Mononuclear cell (primary cell): ENCODE data around the gene NRDE2. TPM values are rescaled to one million over a fixed set of nuclear protein-coding genes. Genes with fewer than 3 reads are reported as not detected.
"Not testable (repeated sequence)": the region's sequence is repeated elsewhere in the genome, so short reads cannot be mapped to it uniquely, and the experiment has no call there.

Experiments used
- H3K27me3 ChIP-seq: 2 replicates; pipeline ENCODE4 v1.6.0; 2011; ENCODE audit warnings: low read length, control low read depth; ENCODE audit not compliant: insufficient read depth
- H3K4me1 ChIP-seq: 2 replicates; pipeline ENCODE4 v1.5.1; 2011; ENCODE audit warnings: mild to moderate bottlenecking, low read length, control low read depth; ENCODE audit not compliant: insufficient read depth
- H3K4me3 ChIP-seq: 2 replicates; pipeline ENCODE4 v1.5.1; 2011; ENCODE audit warnings: mild to moderate bottlenecking, low read length, moderate library complexity
- H3K9me3 ChIP-seq: 2 replicates; pipeline ENCODE4 v1.5.1; 2011; ENCODE audit warnings: low read depth, mild to moderate bottlenecking, control low read depth, low read length
- total RNA-seq: library from RNA; depleted of rRNA; stranded (reverse); fragments of >200 nt; gene quantifications from one replicate; pipeline ENCODE4 v1.2.3, GENCODE V29; 2012

The NRDE2 gene
- total RNA-seq, 1 donor: 15.0 TPM

DNA sequence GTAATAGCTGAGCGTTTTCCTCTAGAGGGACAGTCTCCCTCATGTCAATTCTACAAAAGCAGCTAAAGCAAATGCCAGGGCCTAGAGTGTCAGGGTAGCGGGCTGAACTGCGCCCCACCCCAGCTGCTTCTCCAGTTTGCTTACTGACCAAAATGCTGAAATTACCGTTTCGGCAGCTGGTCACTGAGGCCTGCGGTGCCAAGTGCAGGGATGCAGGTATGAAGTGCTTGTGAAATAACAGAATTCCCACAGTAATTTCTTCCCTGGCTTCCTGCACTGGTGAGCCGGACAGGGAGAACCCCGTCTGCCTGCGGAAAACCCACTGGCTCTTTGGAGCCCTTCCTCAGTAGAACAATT is 56.3 kb downstream of the NRDE2 start:
- Histone ChIP-seq H3K4me3 (no peak overlapping the region), H3K4me1 (no peaks in the 10 kb centered on the region), H3K27me3 (no peaks in the 10 kb centered on the region), H3K9me3 (no peaks in the 10 kb centered on the region)

DNA sequence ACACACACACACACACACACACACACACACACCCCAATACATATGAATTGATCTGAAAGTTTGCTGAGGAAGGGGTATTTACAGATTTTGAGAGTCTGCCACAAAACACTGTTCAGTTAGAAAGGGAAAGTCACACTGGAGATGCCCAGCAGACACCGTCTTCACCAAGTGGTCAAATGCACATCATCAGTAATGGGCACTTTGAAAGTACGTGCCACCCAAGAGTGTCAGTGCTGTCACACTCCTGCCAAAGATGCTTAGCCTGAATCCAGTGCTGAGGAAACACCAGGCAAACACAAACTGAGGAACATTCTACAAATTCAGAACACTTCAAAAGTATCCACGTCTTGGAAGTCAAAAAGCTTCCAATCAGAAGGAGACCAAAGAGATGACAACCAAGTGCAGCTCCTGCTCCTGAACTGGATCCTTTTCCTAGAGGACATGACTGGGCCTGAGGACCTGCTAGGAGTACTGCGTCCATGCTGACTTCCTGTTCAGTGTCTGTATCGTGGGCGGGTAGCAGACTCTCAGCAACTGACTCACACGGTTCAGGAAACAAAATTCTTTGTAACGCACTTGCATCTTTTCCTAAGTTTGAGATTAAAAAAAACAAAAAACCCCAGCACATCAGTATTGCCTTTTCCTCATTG is 56.8 kb downstream of the NRDE2 start:
- H3K9me3 ChIP-seq: no peaks in the 10 kb centered on the region
- H3K4me1 ChIP-seq: no peaks in the 10 kb centered on the region
- no peak overlapping the region for H3K4me3 ChIP-seq
- H3K27me3 ChIP-seq: no peaks in the 10 kb centered on the region

DNA sequence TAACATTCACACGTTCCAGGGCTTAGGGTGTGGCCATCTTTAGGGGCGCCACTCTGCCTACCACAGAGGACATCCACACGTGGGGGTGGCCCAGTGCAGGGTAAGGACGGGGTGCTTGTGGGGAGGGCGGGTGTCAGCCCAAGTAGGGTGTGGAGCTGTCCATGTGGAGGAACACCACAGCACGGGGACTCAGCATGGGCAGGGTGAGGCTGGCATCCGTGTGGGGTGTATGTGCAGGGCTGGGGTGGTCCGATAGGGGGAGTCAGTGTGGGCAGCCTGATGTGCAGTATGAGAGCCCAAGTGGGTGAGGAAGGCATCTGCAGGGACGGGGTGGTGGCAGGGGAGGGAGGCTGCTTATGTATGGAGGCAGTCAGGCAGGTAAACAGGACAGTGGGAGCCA is 57.7 kb downstream of the NRDE2 start:
- Histone ChIP-seq H3K9me3 (no peaks in the 10 kb centered on the region), H3K27me3 (no peaks in the 10 kb centered on the region), H3K4me3 (no peak overlapping the region), H3K4me1 (no peaks in the 10 kb centered on the region)

DNA sequence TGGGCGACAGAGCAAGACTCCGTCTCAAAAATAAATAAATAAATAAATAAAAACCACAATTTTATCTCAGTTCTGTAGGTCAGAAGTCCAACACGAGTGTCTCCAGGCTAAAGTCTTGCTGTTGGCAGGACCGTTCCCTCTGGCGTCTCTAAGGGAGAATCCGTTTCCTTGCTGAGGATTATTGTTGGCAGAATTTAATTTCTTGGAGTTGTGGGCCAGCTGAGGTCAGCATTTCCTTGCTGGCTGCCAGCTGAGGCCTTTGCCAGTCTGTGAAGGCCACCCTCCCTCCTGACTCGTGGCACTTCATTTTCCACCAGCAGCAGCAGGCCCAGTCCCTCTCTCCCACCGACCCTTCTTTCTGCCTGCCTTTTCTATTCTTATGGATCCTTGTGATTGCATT is 58.2 kb downstream of the NRDE2 start:
- H3K27me3 ChIP-seq: no peaks in the 10 kb centered on the region

DNA sequence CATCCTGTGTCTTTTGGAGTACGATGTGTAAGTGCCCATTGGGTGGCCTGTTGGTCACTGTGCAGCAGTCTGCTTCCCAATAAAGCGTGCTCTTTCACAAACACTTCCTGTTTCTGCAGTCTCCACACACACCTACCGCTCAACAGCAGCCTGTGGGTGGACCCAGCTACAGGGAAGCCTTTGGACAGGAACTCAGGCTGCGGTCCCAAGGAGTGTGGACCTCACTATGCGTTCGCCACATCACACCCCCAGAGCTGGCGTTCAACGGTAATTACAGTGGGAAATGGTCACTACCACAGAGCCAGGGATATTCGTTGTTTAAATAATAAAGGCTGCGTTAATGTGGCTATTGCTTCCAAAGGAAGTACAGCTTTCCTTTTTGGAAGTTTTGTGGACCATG is 59.2 kb downstream of the NRDE2 start:
- Histone ChIP-seq H3K4me3 (no peak overlapping the region), H3K27me3 (no peaks in the 10 kb centered on the region), H3K9me3 (no peaks in the 10 kb centered on the region), H3K4me1 (no peaks in the 10 kb centered on the region)

More for the DNA sequence above, 58.2 kb downstream of the NRDE2 start:
- Histone ChIP-seq H3K4me1 (no peaks in the 10 kb centered on the region), H3K4me3 (no peak overlapping the region), H3K9me3 (no peaks in the 10 kb centered on the region)

DNA sequence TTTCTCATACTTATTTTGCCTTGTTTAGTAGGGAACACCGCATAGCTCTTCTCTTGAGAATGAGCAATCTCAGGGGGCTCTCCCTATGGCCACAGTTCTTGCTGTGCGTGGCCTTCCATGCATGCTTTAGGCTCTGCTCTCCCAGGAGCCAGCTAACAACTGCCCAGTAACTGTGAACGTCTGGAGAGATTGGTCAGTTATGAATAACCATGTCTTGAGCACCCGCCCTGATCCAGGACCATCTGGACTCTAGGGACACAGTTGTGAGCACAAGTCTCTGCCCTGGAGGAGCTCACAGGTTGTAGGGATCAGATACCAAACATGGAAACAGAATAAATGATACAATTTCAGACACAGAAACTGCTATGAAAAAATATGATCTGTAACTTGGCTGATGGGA is 63.3 kb downstream of the NRDE2 start:
- Histone ChIP-seq H3K4me3 (no peak overlapping the region), H3K27me3 (no peaks in the 10 kb centered on the region), H3K4me1 (no peaks in the 10 kb centered on the region), H3K9me3 (no peaks in the 10 kb centered on the region)

DNA sequence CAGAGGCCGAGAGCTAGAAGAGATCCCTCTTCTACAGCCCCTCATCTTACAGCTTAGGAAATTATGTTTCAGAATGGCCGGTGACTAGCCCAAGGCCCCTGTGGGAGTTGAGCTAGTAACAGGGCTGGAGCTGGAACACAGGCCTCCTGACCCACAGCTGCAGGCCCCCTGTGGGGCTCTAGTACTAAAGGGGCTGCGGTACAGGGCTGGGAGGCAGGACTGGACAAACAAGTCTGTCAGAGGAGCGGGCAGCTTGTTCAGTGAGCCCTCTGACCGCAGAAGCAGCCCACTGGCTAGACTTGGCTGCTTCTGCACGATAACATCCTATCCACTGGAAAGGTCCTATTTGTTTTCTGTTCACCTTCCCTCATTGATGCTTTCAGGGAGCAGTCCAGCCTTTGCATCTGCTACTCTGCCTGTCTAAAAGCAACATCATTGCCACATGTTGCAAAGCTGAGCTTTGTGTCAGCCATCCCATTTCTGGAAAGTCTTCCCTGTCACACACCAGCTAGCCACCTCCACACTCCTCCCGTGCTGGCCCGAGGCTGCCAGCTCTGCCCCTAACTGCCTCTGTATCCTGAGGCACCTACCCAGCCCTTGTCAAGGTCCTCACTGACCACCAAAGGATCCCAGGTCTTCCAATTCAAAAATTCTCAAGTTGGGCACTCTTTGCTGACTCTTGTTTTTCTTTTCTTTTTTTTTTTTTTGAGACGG is 65.1 kb downstream of the NRDE2 start:
- Histone ChIP-seq H3K4me3 (no peak overlapping the region), H3K9me3 (no peaks in the 10 kb centered on the region), H3K27me3 (no peaks in the 10 kb centered on the region), H3K4me1 (no peaks in the 10 kb centered on the region)

DNA sequence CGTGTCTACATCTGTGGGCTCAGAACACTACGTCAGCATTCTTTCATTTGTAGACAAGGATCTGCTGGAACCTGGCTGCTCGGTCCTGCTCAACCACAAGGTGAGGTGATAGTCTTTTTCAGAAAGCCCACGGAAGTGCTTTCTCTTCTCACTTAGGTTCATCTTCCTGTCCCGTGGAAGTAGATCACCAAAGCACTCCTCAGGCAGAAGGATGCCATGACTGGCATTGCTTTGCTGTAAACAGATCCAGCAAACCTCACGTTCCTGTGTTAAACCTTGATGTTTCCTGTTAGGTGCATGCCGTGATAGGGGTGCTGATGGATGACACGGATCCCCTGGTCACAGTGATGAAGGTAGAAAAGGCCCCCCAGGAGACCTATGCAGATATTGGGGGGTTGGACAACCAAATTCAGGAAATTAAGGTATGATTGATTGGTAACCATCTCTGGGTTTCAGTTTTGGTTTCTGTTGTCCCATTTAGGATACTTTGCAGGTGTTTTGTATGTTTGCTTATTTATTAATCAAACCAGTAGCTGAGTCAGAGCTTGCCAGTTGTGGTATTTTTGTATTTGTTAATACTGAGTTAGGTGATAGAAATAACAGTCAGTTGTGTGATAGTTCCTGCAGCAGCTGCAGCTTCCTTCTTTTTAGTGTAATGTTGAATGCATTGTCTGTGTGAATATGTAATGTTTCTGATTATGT is 67.8 kb downstream of the NRDE2 start:
- H3K4me3 ChIP-seq: no peak overlapping the region
- no peaks in the 10 kb centered on the region for H3K4me1 ChIP-seq
- no peaks in the 10 kb centered on the region for H3K9me3 ChIP-seq
- H3K27me3 ChIP-seq: no peaks in the 10 kb centered on the region

DNA sequence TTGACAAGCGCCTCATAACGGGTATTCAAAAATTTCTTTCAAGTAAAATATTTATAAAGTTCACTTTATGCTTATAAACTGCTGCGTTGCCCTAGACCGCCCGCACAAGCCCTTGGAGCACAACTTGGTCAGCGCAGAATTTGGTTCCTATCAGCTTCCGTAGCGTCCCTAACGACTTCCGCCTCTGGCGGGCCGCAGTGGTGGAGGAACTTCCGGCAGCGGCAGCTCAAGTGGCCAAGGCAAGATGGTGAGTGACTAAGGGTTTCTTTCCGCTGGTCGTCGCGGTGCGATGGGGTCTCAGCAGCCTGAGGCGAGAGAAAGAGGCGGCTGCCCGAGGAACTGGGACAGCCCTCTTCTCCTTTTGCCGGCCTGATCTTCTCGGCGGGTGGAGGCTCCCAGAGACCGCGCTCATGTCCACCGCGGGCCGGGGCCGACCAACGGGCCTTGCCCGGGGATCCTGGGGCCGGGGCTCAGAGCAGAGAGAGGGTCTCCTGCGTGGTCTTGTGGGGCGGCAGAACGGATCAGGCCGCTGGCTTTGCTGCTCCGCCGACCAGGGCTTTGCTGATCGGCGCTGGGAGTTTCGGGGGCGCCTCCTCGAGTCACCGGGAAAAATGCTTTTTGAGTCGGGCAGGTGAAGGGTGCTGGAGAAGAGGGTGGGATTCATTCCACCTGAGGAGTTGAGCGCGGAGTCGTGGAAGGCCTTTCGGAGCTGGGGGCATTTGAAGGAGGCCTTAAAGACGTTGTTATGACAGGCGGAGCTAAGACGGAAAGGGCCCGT is 75.2 kb downstream of the NRDE2 start, which contains the start of gene PSMC1:
Gene PSMC1 (plus strand): TSS at position 200 of the 778 bp plus-strand sequence. CDS start 45 bp downstream, at position 245.
- Histone ChIP-seq H3K4me3 (peak within 1 kb of the TSS; percentile 67), H3K27me3 (no peaks in the 10 kb centered on the region), H3K4me1 (peaks cover 17% of the 10 kb centered on the region), H3K9me3 (no peaks in the 10 kb centered on the region)

DNA sequence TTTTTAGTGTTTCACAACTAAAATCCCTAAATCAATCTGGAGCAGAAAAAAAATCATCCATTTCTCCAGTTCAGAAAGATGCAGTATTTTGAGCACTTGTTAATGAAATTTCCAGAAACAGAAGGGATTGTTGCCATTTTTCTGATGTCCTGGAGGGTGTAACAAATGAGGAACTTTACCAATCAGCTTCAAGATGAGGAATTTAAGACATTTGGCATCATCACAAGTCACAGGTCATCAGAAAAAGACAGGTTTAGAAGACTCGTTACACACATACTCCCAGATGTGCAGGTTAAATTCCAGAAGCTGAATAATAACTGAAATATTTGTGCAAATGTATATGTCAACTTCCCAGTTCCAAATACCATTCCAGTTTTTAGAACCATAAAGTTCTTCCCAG is 75.9 kb downstream of the NRDE2 start:
- Histone ChIP-seq H3K9me3 (no peaks in the 10 kb centered on the region), H3K27me3 (no peaks in the 10 kb centered on the region), H3K4me3 (peak overlapping the region; percentile 67), H3K4me1 (peaks cover 17% of the 10 kb centered on the region)

DNA sequence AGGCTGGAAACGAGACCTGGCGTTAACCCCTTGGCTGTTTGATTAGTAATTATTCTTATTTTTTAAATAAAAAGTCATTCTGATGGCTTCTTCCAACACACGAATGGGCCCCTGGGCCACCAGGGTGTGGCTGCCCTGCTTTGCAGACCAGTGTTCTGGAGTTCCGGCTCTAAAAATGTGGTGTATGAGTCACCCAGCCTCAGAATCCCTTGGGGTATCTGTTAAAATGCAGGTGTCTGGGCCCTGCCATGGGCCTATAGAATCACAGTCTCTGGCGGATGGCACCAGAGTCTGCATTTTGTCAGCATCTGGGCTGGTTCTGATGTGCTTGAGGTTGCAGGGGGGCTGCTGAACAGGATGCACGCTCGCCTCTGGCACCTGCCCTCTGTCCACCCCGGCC is 77.9 kb downstream of the NRDE2 start:
- H3K4me3 ChIP-seq: no peak overlapping the region
- H3K4me1 ChIP-seq: peaks cover 17% of the 10 kb centered on the region
- H3K9me3 ChIP-seq: no peaks in the 10 kb centered on the region
- H3K27me3 ChIP-seq: no peaks in the 10 kb centered on the region

DNA sequence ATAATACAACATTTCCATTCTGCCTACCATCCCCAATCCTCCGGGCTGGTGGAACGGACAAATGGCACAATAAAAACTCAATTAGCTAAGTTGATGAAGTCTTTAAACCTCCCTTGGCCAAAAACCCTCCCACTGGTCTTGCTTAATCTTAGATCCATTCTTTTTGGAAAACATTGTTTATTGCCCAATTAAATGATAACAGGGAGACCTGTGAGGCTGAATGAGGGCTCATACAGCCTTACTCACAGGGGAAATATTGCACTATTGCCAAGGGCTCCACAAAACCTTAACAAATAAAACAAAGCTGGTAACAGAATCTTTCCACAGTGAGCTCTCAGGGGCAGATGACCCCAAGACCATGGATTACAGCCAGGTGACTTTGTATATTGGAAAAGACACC is 83.1 kb downstream of the NRDE2 start:
- Histone ChIP-seq H3K4me3 (no peak overlapping the region), H3K27me3 (peaks cover 5% of the 10 kb centered on the region), H3K9me3 (no peaks in the 10 kb centered on the region), H3K4me1 (no peaks in the 10 kb centered on the region)

DNA sequence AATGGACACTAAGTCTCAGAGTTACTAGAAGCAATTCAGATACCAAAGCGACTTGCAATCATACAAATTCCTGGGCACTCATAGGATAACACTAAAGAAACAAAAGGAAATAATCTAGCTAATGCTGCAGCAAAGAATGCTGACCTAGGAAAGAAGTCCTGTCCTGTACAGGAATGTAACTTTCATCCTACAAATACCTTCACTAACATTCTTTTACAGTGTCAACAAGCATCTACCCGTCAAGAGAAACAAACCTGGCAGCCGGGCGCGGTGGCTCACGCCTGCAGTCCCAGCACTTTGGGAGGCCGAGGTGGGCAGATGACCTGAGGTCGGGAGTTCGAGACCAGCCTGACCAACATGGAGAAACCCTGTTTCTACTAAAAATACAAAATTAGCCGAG is 84.3 kb downstream of the NRDE2 start:
- not testable (repeated sequence) for H3K27me3 ChIP-seq, H3K4me1 ChIP-seq, H3K4me3 ChIP-seq, H3K9me3 ChIP-seq

DNA sequence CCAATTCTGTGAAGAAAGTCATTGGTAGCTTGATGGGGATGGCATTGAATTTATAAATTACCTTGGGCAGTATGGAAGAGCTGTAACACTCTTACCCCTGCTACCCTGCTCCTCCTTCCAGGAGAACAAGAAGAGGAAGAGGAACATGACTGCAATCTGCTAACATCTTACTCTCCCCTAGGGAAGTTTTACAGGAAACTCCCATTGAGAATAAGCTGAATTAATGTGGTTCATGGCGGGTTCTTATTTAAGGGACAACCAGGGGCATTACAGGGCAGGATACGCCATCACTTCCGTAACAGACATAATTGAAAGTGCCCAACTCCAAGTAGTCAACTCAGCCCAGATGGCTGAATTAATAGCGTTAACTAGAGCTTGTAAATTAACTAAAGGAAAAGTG is 84.8 kb downstream of the NRDE2 start:
- Histone ChIP-seq H3K9me3 (no peaks in the 10 kb centered on the region), H3K27me3 (peaks cover 5% of the 10 kb centered on the region), H3K4me1 (no peaks in the 10 kb centered on the region), H3K4me3 (no peak overlapping the region)

DNA sequence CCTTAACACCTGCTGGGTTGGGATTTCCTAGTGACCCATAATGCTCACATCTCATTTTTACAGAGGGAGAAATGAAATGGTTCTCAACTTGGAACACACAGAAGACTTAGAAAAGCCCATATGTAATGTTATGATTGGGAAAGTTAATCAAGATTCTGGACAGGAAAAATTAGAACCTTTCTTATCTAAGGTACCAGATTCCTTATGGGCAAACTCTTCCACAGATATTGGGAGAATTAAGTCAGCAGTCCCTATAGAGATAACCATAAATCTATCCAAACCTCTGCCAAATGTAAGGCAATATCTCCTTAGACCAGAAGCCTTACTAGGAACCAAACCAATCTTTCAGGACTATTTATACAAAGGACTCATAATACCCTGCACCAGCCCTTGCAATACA is 89.3 kb downstream of the NRDE2 start:
- Histone ChIP-seq H3K4me3 (no peak overlapping the region), H3K9me3 (peaks cover 33% of the 10 kb centered on the region), H3K27me3 (peaks cover 5% of the 10 kb centered on the region)

More for the DNA sequence above, 89.3 kb downstream of the NRDE2 start:
- no peaks in the 10 kb centered on the region for H3K4me1 ChIP-seq
